HEK293 (cell line): Measurements from ENCODE around the gene NAAA.
"Not testable (repeated sequence)": the region's sequence is repeated elsewhere in the genome, so short reads cannot be mapped to it uniquely, and the experiment has no call there.

ENCODE experiments used
- CTCF ChIP-seq: fragments of 450-650 bp; formaldehyde crosslinking; IDR thresholded peaks from 2 replicates; pipeline ENCODE4 v1.5.1; 2016; ENCODE audit warnings: missing biosample characterization, missing genetic modification characterization
- ZBTB7A ChIP-seq: fragments of 450-650 bp; formaldehyde crosslinking; IDR thresholded peaks from 2 replicates; pipeline ENCODE4 v1.5.1; 2016; ENCODE audit warnings: low read depth, missing biosample characterization, missing genetic modification characterization
- ZNF23 ChIP-seq: fragments of 450-650 bp; formaldehyde crosslinking; IDR thresholded peaks from 2 replicates; pipeline ENCODE4 v1.5.1; 2016; ENCODE audit warnings: missing biosample characterization, missing genetic modification characterization, borderline replicate concordance
- ZNF350 ChIP-seq: fragments of 450-650 bp; formaldehyde crosslinking; IDR thresholded peaks from 2 replicates; pipeline ENCODE4 v1.5.0; 2017; ENCODE audit warnings: missing biosample characterization, mild to moderate bottlenecking, missing genetic modification characterization
- ZNF488 ChIP-seq: fragments of 450-650 bp; formaldehyde crosslinking; IDR thresholded peaks from 2 replicates; pipeline ENCODE4 v1.5.1; 2016; ENCODE audit warnings: missing biosample characterization, missing genetic modification characterization
- ZNF549 ChIP-seq: fragments of 450-650 bp; IDR thresholded peaks from 2 replicates; pipeline ENCODE4 v1.5.1; 2018; ENCODE audit warnings: missing biosample characterization, missing genetic modification characterization, mild to moderate bottlenecking, inconsistent platforms, moderate library complexity
- ZNF561 ChIP-seq: fragments of 450-650 bp; IDR thresholded peaks from 2 replicates; pipeline ENCODE4 v1.5.1; 2018; ENCODE audit warnings: missing biosample characterization, missing genetic modification characterization, borderline replicate concordance
- ZNF639 ChIP-seq: fragments of 450-650 bp; formaldehyde crosslinking; IDR thresholded peaks from 2 replicates; pipeline ENCODE4 v1.5.1; 2016; ENCODE audit warnings: missing biosample characterization, missing genetic modification characterization

GRCh38 chr4:75924916-75925315 is 15.9 kb downstream of the NAAA start:
- not testable (repeated sequence) for TF ChIP-seq ZNF350 (tag by site-specific recombination); CTCF; ZNF488; ZNF549 (tag by site-specific recombination); ZNF639 (tag by site-specific recombination); ZBTB7A (tag by site-specific recombination); ZNF23 (tag by site-specific recombination); ZNF561 (tag by site-specific recombination)
